Osteocyte (in vitro differentiated cells): Measurements from ENCODE around the gene GLP2R. TPM values are rescaled to one million over a fixed set of nuclear protein-coding genes. Genes with fewer than 3 reads are reported as not detected.

Source experiments
- DNase-seq: peaks from one replicate; pipeline ENCODE4 v3.0.0; 2021; ENCODE audit warnings: mixed read lengths; ENCODE audit not compliant: unreplicated experiment; ENCODE audit errors: extremely low spot score
- H3K27ac Mint-ChIP-seq: one replicate; pipeline ENCODE4 v1.8.0; 2021; ENCODE audit warnings: mild to moderate bottlenecking, mixed read lengths; ENCODE audit not compliant: unreplicated experiment
- H3K27me3 Mint-ChIP-seq: one replicate; pipeline ENCODE4 v1.8.0; 2021; ENCODE audit warnings: mixed read lengths; ENCODE audit not compliant: unreplicated experiment
- H3K36me3 Mint-ChIP-seq: one replicate; pipeline ENCODE4 v1.8.0; 2021; ENCODE audit warnings: mixed read lengths; ENCODE audit not compliant: unreplicated experiment
- H3K4me1 Mint-ChIP-seq: one replicate; pipeline ENCODE4 v1.8.0; 2021; ENCODE audit warnings: mixed read lengths; ENCODE audit not compliant: unreplicated experiment
- H3K4me3 Mint-ChIP-seq: one replicate; pipeline ENCODE4 v1.8.0; 2021; ENCODE audit warnings: mild to moderate bottlenecking, moderate library complexity, mixed read lengths; ENCODE audit not compliant: unreplicated experiment
- H3K9me3 Mint-ChIP-seq: one replicate; pipeline ENCODE4 v1.8.0; 2021; ENCODE audit warnings: mixed read lengths; ENCODE audit not compliant: unreplicated experiment
- CTCF ChIP-seq: fragments of 200-600 bp; sonication (generic); IDR thresholded peaks from 2 replicates; pipeline ENCODE4 v1.5.0; 2021; ENCODE audit warnings: antibody characterized with exemption, mild to moderate bottlenecking, moderate library complexity
- total RNA-seq: library from RNA; stranded (reverse); gene quantifications from 2 replicates; pipeline ENCODE4 v1.2.1, GENCODE V29; 2021

Gene GLP2R
- total RNA-seq, 1 donor from 2014 or later = 3.2 TPM

- DNase-seq = no peak
- Mint-ChIP-seq H3K9me3 (peaks cover 27% of the 10 kb centered on the region), H3K27me3 (no peaks in the 10 kb centered on the region), H3K4me1 (peaks cover 15% of the 10 kb centered on the region), H3K27ac (no peak overlapping the region), H3K36me3 (peaks cover 3% of the 10 kb centered on the region), H3K4me3 (no peak overlapping the region)
- TF ChIP-seq CTCF = no peak
Observed at GRCh38 chr17:9878786-9879525, 53.2 kb downstream of the GLP2R start.

- DNase-seq = no peak
- H3K36me3 Mint-ChIP-seq = peaks cover 3% of the 10 kb centered on the region
- no peaks in the 10 kb centered on the region for H3K27me3 Mint-ChIP-seq
- no peak overlapping the region for H3K4me3 Mint-ChIP-seq
- H3K4me1 Mint-ChIP-seq = peaks cover 8% of the 10 kb centered on the region
- H3K9me3 Mint-ChIP-seq = peaks cover 27% of the 10 kb centered on the region
- no peak overlapping the region for H3K27ac Mint-ChIP-seq
- TF ChIP-seq CTCF = no peak
Observed at GRCh38 chr17:9880582-9880999, 54.9 kb downstream of the GLP2R start.

GRCh38 chr17:9883451-9883850 is 57.7 kb downstream of the GLP2R start:
- no peak for TF ChIP-seq CTCF
- peaks cover 27% of the 10 kb centered on the region for H3K9me3 Mint-ChIP-seq
- H3K27me3 Mint-ChIP-seq = no peaks in the 10 kb centered on the region
- peaks cover 5% of the 10 kb centered on the region for H3K4me1 Mint-ChIP-seq
- no peak for DNase-seq
- peaks cover 3% of the 10 kb centered on the region for H3K36me3 Mint-ChIP-seq
- no peak overlapping the region for H3K27ac Mint-ChIP-seq
- no peak overlapping the region for H3K4me3 Mint-ChIP-seq

- Mint-ChIP-seq H3K4me3 (no peak overlapping the region), H3K27me3 (no peaks in the 10 kb centered on the region), H3K4me1 (no peaks in the 10 kb centered on the region), H3K36me3 (peaks cover 3% of the 10 kb centered on the region), H3K27ac (no peak overlapping the region), H3K9me3 (peaks cover 19% of the 10 kb centered on the region)
- DNase-seq = no peak
- TF ChIP-seq CTCF = no peak
Observed at GRCh38 chr17:9886141-9886930, 60.6 kb downstream of the GLP2R start.

- no peaks in the 10 kb centered on the region for H3K27me3 Mint-ChIP-seq
- H3K4me3 Mint-ChIP-seq = no peak overlapping the region
- no peaks in the 10 kb centered on the region for H3K4me1 Mint-ChIP-seq
- no peak for DNase-seq
- peaks cover 10% of the 10 kb centered on the region for H3K9me3 Mint-ChIP-seq
- H3K36me3 Mint-ChIP-seq = peaks cover 3% of the 10 kb centered on the region
- no peak overlapping the region for H3K27ac Mint-ChIP-seq
- no peak for TF ChIP-seq CTCF
Observed at GRCh38 chr17:9887508-9887907, 61.8 kb downstream of the GLP2R start.
